Stimulated activated CD4-positive, alpha-beta T cell treated with anti-CD3 and anti-CD28 coated beads, TNF-alpha, amount 100 ng/mL, for 48 hours (primary cell): ENCODE data around the gene STAMBPL1.

Experiments
- DNase-seq, 3 donors: peaks; one replicate each; pipeline ENCODE4 v3.0.0-alpha.2; 2020; ENCODE audit warnings: low read depth in 3 of 3

The STAMBPL1 gene

GRCh38 chr10:88892222-88892967 is 12.3 kb downstream of the STAMBPL1 start:
- DNase-seq = no peak

GRCh38 chr10:88893611-88894010 is 13.6 kb downstream of the STAMBPL1 start:
- no peak for DNase-seq

GRCh38 chr10:88895250-88895649 is 15.2 kb downstream of the STAMBPL1 start:
- DNase-seq = no peak

- no peak for DNase-seq
These were observed 16.4 kb downstream of the STAMBPL1 start for GRCh38 chr10:88896372-88896993.

- peak in 1 of 3 donors; percentile 20 for DNase-seq
These were observed 17.2 kb downstream of the STAMBPL1 start for GRCh38 chr10:88896994-88897853.

- no peak for DNase-seq
These were observed 18.7 kb downstream of the STAMBPL1 start for GRCh38 chr10:88898727-88899126.

GRCh38 chr10:88899886-88900285 is 19.8 kb downstream of the STAMBPL1 start:
- DNase-seq = no peak

- DNase-seq = no peak
These were observed 21.4 kb downstream of the STAMBPL1 start for GRCh38 chr10:88901206-88901983.

GRCh38 chr10:88901984-88902789 is 22.1 kb downstream of the STAMBPL1 start:
- no peak for DNase-seq

GRCh38 chr10:88903715-88904114 is 23.7 kb downstream of the STAMBPL1 start:
- no peak for DNase-seq

GRCh38 chr10:88906921-88907320 is 26.9 kb downstream of the STAMBPL1 start:
- no peak for DNase-seq

GRCh38 chr10:88908194-88908593 is 28.1 kb downstream of the STAMBPL1 start:
- DNase-seq = no peak

- DNase-seq = no peak
These were observed 31.1 kb downstream of the STAMBPL1 start for GRCh38 chr10:88911116-88911515.

- no peak for DNase-seq
These were observed 31.8 kb downstream of the STAMBPL1 start for GRCh38 chr10:88911851-88912250.

- DNase-seq = no peak
These were observed 33.1 kb downstream of the STAMBPL1 start for GRCh38 chr10:88913127-88913526.

- DNase-seq = no peak
These were observed 33.7 kb downstream of the STAMBPL1 start for GRCh38 chr10:88913788-88914187.

GRCh38 chr10:88915781-88916180 is 35.7 kb downstream of the STAMBPL1 start:
- DNase-seq = no peak

- no peak for DNase-seq
These were observed 36.2 kb downstream of the STAMBPL1 start for GRCh38 chr10:88916231-88916630.

GRCh38 chr10:88916986-88917385 is 36.9 kb downstream of the STAMBPL1 start:
- no peak for DNase-seq

GRCh38 chr10:88918191-88918905 is 38.3 kb downstream of the STAMBPL1 start:
- no peak for DNase-seq
